CD4-positive, alpha-beta T cell treated with Interleukin-4 for 4 hours (primary cell): ENCODE results near the gene LBH.
A peak's percentile ranks its signal among the peaks of the same experiment; 100 is the strongest.

Experiments
- DNase-seq: peaks from one replicate; pipeline ENCODE4 v3.0.0-alpha.2; 2020

LBH gene

DNA sequence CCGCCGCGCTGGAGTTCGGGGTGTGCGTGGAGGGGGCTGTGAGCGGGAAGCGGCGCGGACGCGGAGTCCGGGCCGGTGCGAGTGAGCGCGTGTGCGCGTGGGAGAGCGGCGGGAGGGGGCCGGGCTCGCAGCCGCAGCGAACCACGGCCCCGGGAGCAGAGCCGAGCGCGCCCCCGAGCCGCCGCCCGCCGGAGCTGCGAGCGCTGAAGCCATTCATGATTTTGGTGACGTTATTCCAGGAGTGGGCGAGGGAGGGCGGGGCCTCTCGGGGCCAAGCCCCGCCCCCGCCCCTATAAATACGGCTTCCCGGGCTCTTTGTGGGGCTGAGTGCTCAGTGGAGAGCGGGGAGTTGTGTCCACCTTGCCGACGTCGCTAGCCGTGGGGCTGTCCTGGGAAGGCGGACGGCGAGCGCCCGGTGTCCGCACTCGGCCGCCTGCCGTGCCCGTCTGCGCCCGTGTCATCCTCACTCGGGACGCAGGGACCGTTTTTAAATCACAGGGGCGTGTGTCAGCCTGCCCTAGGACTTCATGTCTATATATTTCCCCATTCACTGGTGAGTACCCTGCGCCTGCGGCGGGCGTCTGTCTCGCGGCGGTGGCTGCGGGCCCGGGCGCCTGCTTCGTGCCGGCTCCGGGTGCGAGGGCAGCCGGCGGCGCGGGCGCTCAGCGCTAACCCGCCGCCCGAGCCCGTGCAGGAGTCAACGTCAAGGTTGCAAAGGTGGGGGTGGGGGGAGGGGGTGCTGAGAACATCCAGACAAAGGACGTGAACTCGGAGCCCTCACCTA is at the start of gene LBH:
LBH (plus strand) TSS at position 323 of the 784 bp plus-strand sequence; CDS start at position 528, 205 bp downstream.
- DNase-seq = peak; percentile 92

- DNase-seq = no peak
Measured at GRCh38 chr2:30184035-30184434, 47.3 kb upstream of the LBH start.

DNA sequence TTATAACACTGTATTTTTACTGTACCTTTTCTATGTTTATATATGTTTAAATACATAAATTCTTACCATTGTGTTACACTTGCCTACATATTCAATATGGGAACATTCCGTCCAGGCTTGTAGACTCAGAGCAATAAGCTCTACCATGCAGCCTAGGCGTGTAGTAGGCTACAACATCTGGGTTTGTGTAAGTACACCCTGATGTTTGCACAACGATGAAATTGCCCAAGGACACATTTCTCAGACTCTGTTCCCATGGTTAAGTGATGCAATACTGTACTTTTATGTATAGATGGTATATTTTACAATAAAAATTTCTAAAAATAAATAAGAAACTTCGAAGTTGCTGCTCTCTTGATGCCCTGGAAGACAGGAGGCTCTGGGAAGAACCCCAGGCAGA is 46.2 kb upstream of the LBH start:
- no peak for DNase-seq

- no peak for DNase-seq
Measured at GRCh38 chr2:30188292-30188691, 43.0 kb upstream of the LBH start.

DNA sequence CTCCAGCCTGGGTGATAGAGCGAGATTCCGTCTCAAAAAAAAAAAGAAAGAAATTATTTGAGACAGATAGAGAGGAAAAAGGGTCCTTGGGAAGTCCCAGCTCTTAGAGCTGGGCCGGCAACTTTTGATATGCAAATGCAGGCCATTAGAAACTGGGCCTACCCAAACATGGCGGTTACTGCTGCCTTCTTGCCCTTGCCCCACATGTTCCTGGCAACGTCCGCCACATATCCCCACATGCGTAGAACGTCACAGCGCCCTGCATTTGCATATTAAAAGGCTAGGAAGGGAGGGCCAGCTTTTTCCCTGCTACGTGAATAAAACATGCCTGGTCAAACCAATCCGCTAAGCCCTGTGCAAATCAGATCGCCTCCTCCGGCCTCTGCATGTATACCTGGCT is 40.7 kb upstream of the LBH start:
- DNase-seq = no peak

DNA sequence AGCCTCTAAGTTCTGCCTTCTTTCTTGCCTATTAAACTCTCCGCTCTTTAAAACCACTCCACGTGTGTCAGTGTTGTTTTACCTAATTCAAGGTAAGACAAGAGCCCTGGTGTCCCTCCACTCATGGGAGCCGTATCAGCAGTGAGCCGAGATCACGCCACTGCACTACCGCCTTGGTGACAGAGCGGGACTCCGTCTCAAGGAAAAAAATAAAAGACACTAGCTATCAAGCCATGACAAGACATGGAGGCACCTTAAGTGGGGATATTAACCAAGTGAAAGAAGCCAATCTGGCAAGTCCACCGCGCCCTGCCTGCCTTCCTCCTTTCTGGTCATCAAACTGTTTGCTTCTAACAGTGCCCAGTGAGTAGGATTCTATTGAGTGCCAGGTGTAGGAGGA is 40.2 kb upstream of the LBH start:
- no peak for DNase-seq

GRCh38 chr2:30191819-30192271 is 39.5 kb upstream of the LBH start:
- no peak for DNase-seq

DNA sequence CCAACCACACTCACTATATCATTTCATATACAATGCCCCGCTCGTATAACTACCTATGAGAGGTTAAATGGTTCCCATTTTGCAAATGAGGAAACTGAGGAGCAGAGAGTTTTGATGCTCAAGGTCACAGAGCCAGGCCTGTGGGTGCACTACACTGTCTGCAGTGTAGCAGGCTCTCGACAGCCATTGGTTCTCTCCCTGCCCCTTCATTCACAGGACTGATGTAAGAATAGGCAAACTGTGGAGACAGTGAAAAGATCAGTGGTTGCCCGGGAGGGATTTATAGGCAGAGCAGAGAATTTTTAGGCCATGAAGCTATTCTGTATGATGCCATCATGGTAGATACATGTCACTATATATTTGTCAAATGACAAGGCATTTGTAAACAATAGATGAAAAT is 39.0 kb upstream of the LBH start:
- DNase-seq = no peak

GRCh38 chr2:30193104-30193681 is 38.1 kb upstream of the LBH start:
- no peak for DNase-seq

DNA sequence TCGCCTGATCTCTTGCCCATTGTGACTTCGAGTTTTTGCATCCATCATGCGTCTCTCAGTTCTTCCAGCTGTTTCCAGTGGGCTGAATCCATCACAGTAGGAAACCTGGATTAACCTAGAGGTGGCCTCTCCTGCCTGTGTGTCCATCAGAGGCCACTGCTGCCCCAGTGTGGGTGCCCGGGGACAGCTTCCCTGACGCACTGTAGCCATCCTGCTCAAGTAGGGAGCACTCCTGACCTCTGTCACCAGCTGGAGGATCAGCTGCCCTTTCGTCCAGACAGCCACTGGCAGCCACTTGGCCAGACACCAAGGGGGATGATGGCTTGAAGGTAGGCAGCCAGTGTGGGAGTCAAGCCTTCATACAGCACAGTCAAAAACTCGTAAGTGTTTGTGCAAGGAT is 36.9 kb upstream of the LBH start:
- DNase-seq = no peak

GRCh38 chr2:30195016-30195415 is 36.3 kb upstream of the LBH start:
- DNase-seq = no peak

GRCh38 chr2:30197570-30198192 is 33.7 kb upstream of the LBH start:
- DNase-seq = no peak

GRCh38 chr2:30201990-30202389 is 29.3 kb upstream of the LBH start:
- no peak for DNase-seq

- no peak for DNase-seq
Measured at GRCh38 chr2:30203156-30203555, 28.2 kb upstream of the LBH start.

GRCh38 chr2:30204281-30204680 is 27.1 kb upstream of the LBH start:
- DNase-seq = no peak

- DNase-seq = no peak
Measured at GRCh38 chr2:30205456-30205855, 25.9 kb upstream of the LBH start.

DNA sequence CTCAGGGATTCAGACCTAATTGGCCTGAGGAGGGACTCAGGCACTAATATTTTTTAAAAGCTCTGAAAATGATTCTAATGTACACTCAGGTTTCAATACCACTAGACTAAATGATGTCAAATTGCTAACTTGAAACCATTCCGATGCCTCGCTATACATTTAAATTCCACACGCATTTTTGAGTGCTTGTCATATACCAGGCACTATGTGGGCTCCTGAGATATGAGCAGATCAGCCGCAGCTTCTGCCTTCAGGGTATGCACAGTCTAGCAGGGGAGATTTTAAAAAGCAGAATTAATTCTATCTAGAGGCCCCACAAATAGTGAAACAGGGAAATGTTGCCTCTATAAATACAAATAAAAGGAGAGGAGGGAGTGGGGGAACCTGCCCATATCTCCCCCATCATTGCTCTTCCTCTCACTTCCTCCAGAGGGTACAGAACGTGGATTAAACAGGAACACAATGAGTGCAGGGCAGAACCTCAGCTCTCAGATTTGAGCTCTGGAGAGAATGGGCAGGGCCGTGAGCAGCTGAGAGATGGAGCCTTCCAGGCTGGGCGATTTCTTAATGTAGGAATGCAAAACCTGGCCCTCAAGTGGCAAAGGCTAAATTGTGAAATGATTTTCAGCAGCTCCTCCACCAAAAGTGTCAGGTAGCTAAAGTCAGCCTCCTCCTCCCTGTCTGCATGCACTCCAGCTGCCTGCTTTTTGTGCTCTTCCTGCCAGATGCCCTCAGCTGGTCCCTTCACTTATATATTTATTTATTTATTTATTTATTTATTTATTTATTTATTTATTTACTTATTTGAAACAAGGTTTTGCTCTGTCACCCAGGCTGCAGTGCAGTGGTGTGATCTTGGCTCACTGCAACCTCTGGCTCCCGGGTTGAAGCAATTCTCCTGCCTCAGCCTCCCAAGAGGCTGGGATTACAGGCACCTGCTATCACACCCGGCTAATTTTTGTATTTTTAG is 24.6 kb upstream of the LBH start:
- DNase-seq = no peak

DNA sequence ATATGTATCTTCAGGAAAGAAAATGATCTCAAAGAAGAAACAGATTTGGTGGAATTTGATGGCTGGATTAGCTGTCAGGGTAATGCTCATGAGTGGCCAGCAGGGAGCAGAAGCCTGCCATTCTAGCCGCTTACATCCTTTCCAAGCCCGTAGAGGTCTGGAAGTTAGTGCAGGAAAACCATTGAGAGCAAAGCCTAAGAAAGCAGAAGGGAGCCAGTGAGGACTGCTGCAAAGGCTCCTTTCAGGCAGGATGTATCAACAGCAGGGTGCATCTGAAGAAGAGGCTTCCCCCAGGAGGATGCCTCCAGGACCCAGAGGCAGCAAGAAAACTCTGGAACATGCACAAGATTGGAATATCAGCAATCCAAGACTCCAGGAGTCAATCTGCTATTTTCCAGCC is 22.9 kb upstream of the LBH start:
- DNase-seq = peak; percentile 50

DNA sequence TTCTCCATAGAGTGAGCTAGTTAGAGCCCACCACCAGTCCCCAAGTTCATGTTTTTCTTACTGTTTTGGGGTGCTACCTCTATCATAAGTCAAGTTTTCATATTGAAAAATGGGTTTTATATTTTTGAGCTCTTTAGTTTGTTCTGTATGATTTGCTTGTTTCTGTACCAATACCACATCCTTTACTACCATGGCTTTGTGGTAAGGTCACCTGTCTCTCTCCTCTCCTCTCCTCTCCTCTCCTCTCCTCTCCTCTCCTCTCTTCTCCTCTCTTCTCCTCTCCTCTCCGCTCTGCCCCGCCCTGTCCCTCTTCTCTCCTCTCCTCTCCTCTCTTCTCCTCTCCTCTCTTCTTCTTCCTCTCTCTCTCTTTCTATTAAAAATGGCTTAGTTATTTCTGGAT is 22.1 kb upstream of the LBH start:
- no peak for DNase-seq

DNA sequence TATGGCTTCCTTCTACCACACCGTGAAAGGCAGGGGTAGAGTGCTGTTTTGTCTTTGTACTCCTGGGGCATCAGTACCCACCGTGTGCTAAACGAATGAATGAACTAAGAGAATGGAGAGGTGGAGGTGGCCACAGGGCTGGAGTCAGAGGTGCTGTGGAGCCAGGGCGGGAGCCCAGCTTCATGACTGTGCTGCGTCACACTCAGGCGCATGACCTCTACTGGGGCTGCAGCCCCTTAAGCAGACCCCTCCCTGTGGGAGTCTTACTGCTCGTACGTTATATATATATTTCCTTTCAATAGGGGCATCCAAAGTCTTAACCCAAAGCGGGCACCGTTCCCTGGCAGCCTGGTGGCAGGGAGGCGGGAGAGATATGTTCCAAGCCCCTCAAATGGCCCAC is 18.0 kb upstream of the LBH start:
- no peak for DNase-seq

DNA sequence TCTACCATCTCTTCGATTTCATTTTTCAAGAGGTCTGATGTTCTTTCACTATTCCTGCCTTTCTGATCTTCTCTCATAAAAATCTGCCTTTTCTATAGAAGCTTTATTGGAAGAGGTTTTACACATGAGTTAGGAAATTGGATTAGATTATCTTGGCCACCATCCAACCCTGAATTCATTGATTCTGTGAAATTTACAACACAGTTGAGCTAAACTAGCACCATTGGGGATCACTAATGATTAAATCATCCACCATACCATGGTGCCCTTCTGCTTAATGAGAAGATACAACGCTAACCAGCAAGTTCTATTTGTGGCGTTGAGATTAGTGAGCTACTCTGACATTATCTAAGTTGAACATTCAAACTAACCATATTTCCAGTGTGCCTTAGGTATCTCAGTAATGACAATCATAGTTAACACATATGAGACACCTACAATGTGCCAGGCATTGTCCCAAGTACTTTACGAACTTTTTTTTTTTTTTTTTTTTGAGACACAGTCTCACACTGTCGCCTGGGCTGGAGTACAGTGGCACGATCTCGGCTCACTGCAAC is 17.3 kb upstream of the LBH start:
- no peak for DNase-seq

GRCh38 chr2:30216157-30216556 is 15.2 kb upstream of the LBH start:
- no peak for DNase-seq
